ENCODE measurements around the gene SEMA3G.

- TF ChIP-seq EZH2 (IDR thresholded peaks at IDR 0.05) (no peak), POLR2AphosphoS5 (IDR thresholded peaks at IDR 0.05; ENCODE audit: borderline replicate concordance, low read depth, low read length) (no peak), FOXP2 (optimal IDR thresholded peaks at IDR 0.05; ENCODE audit: control extremely low read depth, extremely low read length, insufficient read depth) (no peak)
Observed at GRCh38 chr3:52406231-52406661, 38.7 kb downstream of the SEMA3G start.
